Endothelial cell of umbilical vein (primary cell): Measurements from ENCODE around the gene MYO1B. TPM values are rescaled to one million over a fixed set of nuclear protein-coding genes. Genes with fewer than 3 reads are reported as not detected.

Experiments used
- BruUV-seq: library from RNA; stranded (reverse); fragments of 400-500 nt; replicated peaks from 2 replicates; lab custom pipeline; 2021; lab: Mats Ljungman, UMichigan
- CTCF ChIA-PET: fragments of 300-600, 350-600 bp; sonication (Branson Sonifier 250); formaldehyde crosslinking; loops from one replicate; lab custom pipeline; 2021; ENCODE audit warnings: antibody characterized with exemption, inconsistent platforms; lab: Charles Lee
- POLR2A ChIA-PET: fragments of 300-600, 350-600 bp; sonication (Branson Sonifier 250); formaldehyde crosslinking; loops from one replicate; lab custom pipeline; 2021; ENCODE audit warnings: antibody characterized with exemption, inconsistent platforms; lab: Charles Lee
- DNase-seq: peaks from one replicate; pipeline ENCODE4 v3.0.0-alpha.2; 2011; ENCODE audit warnings: low read depth, low spot score
- FAIRE-seq: peaks from 2 replicates; lab custom pipeline; 2011; peaks lifted over from hg19 to GRCh38; lab: Jason Lieb, UNC
- H2AFZ ChIP-seq: 2 replicates; pipeline ENCODE4 v1.6.0; 2012; ENCODE audit warnings: low read depth, low read length, control low read depth, inconsistent platforms
- H3K27ac ChIP-seq: 2 replicates; pipeline ENCODE4 v1.5.1; 2011; ENCODE audit warnings: low read depth, mild to moderate bottlenecking, control low read depth, low read length, moderate library complexity; ENCODE audit not compliant: insufficient read depth
- H3K27me3 ChIP-seq, 2 experiments: 2 replicates each; pipeline versions ENCODE4 v1.6.0 to v1.6.1; 2011; ENCODE audit warnings: low read length in 2 of 2, mixed read lengths in 1 of 2; ENCODE audit not compliant: control insufficient read depth in 2 of 2, insufficient read depth in 2 of 2
- H3K36me3 ChIP-seq, 2 experiments: 2 replicates in 1 of 2; 3 replicates in 1 of 2; pipeline ENCODE4 v1.5.1; 2011; ENCODE audit warnings: low read length in 2 of 2, mild to moderate bottlenecking in 1 of 2, moderate library complexity in 1 of 2; ENCODE audit not compliant: control insufficient read depth in 2 of 2, insufficient read depth in 2 of 2; ENCODE audit errors: extremely low read depth in 1 of 2
- H3K4me1 ChIP-seq: 3 replicates; pipeline ENCODE4 v1.5.1; 2011; ENCODE audit warnings: mild to moderate bottlenecking, low read length; ENCODE audit not compliant: control insufficient read depth, insufficient read depth; ENCODE audit errors: extremely low read depth
- H3K4me2 ChIP-seq: 2 replicates; pipeline ENCODE4 v1.6.1; 2011; ENCODE audit warnings: low read length, control low read depth, mixed read lengths; ENCODE audit not compliant: insufficient read depth
- H3K4me3 ChIP-seq, 3 experiments: fragments of 200-600 bp in 1 of 3; sonication (generic), shearing (Covaris generic) in 1 of 3; replicated peaks in 1 of 3; 2 replicates each; pipeline ENCODE4 v1.5.1; 2011 to 2016; ENCODE audit warnings: control low read depth in 3 of 3, low read length in 3 of 3, mild to moderate bottlenecking in 2 of 3, inconsistent platforms in 1 of 3, low read depth in 1 of 3, moderate library complexity in 1 of 3; ENCODE audit not compliant: insufficient read depth in 1 of 3
- H3K79me2 ChIP-seq: 2 replicates; pipeline ENCODE4 v1.6.0; 2012; ENCODE audit warnings: low read length, inconsistent platforms; ENCODE audit not compliant: control insufficient read depth, insufficient read depth
- H3K9ac ChIP-seq: replicated peaks from 2 replicates; pipeline ENCODE3; 2011; ENCODE audit warnings: low read length, control low read depth; ENCODE audit not compliant: insufficient read depth; ENCODE audit errors: extremely low read depth
- H3K9me1 ChIP-seq: replicated peaks from 3 replicates; pipeline ENCODE4 v1.6.0; 2011; ENCODE audit warnings: mild to moderate bottlenecking, low read length; ENCODE audit not compliant: control insufficient read depth, insufficient read depth; ENCODE audit errors: extremely low read depth
- H3K9me3 ChIP-seq: replicated peaks from 2 replicates; pipeline ENCODE4 v1.5.1; 2012; ENCODE audit warnings: low read length, inconsistent platforms; ENCODE audit not compliant: control insufficient read depth, insufficient read depth
- H4K20me1 ChIP-seq: replicated peaks from 2 replicates; pipeline ENCODE3; 2011; ENCODE audit warnings: mild to moderate bottlenecking, low read length; ENCODE audit not compliant: control insufficient read depth, insufficient read depth; ENCODE audit errors: extremely low read depth
- CTCF ChIP-seq, 2 donors: IDR thresholded peaks; 1 replicate in 1 of 2; 2 replicates in 1 of 2; pipeline ENCODE4 v1.5.1; 2011; ENCODE audit warnings: low read length in 2 of 2, mild to moderate bottlenecking in 2 of 2, moderate library complexity in 2 of 2, control low read depth in 1 of 2, inconsistent platforms in 1 of 2, low read depth in 1 of 2; ENCODE audit not compliant: insufficient read depth in 1 of 2; ENCODE audit errors: extremely low read depth in 1 of 2
- EZH2 ChIP-seq: IDR thresholded peaks from 2 replicates; pipeline ENCODE4 v1.6.1; 2012; ENCODE audit warnings: borderline replicate concordance, low read depth, mild to moderate bottlenecking, moderate library complexity, low read length, inconsistent platforms; ENCODE audit not compliant: severe bottlenecking
- FOS ChIP-seq: IDR thresholded peaks from 2 replicates; pipeline ENCODE4 v1.6.1; 2011; ENCODE audit warnings: mild to moderate bottlenecking, low read length, moderate library complexity, borderline replicate concordance; ENCODE audit not compliant: insufficient read depth
- GATA2 ChIP-seq: IDR thresholded peaks from 2 replicates; pipeline ENCODE4 v1.7.0; 2011; ENCODE audit warnings: low read depth, mild to moderate bottlenecking, moderate library complexity, mixed read lengths, low read length; ENCODE audit not compliant: insufficient read length, insufficient read depth
- JUN ChIP-seq: IDR thresholded peaks from 2 replicates; pipeline ENCODE4 v1.6.1; 2011; ENCODE audit warnings: borderline replicate concordance, low read depth; ENCODE audit not compliant: insufficient read length, insufficient read depth
- MAX ChIP-seq: IDR thresholded peaks from 2 replicates; pipeline ENCODE4 v1.6.1; 2011; ENCODE audit not compliant: insufficient read depth, insufficient read length
- MYC ChIP-seq: IDR thresholded peaks from one replicate; pipeline ENCODE4 v1.6.1; 2011; ENCODE audit warnings: mild to moderate bottlenecking, low read depth, low read length
- POLR2A ChIP-seq: IDR thresholded peaks from 2 replicates; pipeline ENCODE4 v1.6.1; 2012; ENCODE audit warnings: low read depth, mild to moderate bottlenecking, control low read depth, low read length
- POLR2AphosphoS5 ChIP-seq: IDR thresholded peaks from 2 replicates; pipeline ENCODE4 v1.6.1; 2012; ENCODE audit warnings: low read depth, mild to moderate bottlenecking, control low read depth, low read length, moderate library complexity; ENCODE audit not compliant: insufficient read depth
- dilution Hi-C: fragments of 300-500 bp; cut with MboI; formaldehyde crosslinking; loops from one replicate; pipeline ENCODE4 v1.15.0; 2019; ENCODE audit warnings: low sequenced_read_pairs; ENCODE audit not compliant: extremely low pct_ligation_motif_present
- intact Hi-C: fragments of 100-400 bp; cut with micrococcal nuclease; formaldehyde crosslinking; loops from one replicate; pipeline ENCODE4 v1.10.0; 2022
- polyA plus RNA-seq, 4 experiments: library from polyadenylated mRNA; depleted of rRNA in 3 of 4; stranded (reverse) in 3 of 4; unstranded in 1 of 4; fragments of >200 nt; gene quantifications; 2 replicates each; pipeline versions ENCODE4 v1.2.1 to v1.2.3, GENCODE V29; 2011 to 2012; ENCODE audit warnings: missing spikeins in 1 of 4
- total RNA-seq: library from RNA; stranded (reverse); gene quantifications from 2 replicates; pipeline ENCODE4 v1.2.3, GENCODE V29; 2021

Gene MYO1B
- total and polyA plus RNA-seq, 2 donors (not counting 3 experiments of a cell fraction or from before 2014, with no cell fraction given), result 8.7 to 51.1 TPM

GRCh38 chr2:191328150-191328809 is 83.1 kb downstream of the MYO1B start:
- Histone ChIP-seq H3K36me3 (no peaks in the 10 kb centered on the region), H3K27me3 (no peaks in the 10 kb centered on the region), H3K9me3 (no peaks in the 10 kb centered on the region), H3K4me3 (no peak overlapping the region), H3K9ac (no peak overlapping the region), H2AFZ (no peak overlapping the region), H3K79me2 (no peaks in the 10 kb centered on the region), H3K4me2 (no peak overlapping the region), H3K4me1 (no peaks in the 10 kb centered on the region), H3K9me1 (no peaks in the 10 kb centered on the region), H4K20me1 (no peaks in the 10 kb centered on the region), H3K27ac (no peak overlapping the region)
- no peak for DNase-seq
- TF ChIP-seq MAX, result no peak
- no peak for TF ChIP-seq CTCF (IDR thresholded peaks at IDR 0.05; ENCODE audit: extremely low read depth in 1 of 2, insufficient read depth in 1 of 2, low read depth in 1 of 2, low read length in 2 of 2)
- no peak for TF ChIP-seq FOS
- TF ChIP-seq MYC, result no peak
- no peak for TF ChIP-seq POLR2A
- no peak for TF ChIP-seq GATA2
- TF ChIP-seq POLR2AphosphoS5, result no peak
- TF ChIP-seq JUN, result no peak
- TF ChIP-seq EZH2, result no peak
- ChIA-PET POLR2A (no interaction called here), CTCF (no interaction called here)
- no peak for FAIRE-seq
- dilution Hi-C loops, result no loop called here
- BruUV-seq, result no TSS peak
- intact Hi-C loops, result no loop called here
